Measurements from ENCODE around the gene TBX21.

TBX21 gene

GRCh38 chr17:47791025-47791424 lies 58.0 kb downstream of the TBX21 start:
- DNase-seq (ENCODE audit: low read depth) = no peak
- TF ChIP-seq, protein P1, sequence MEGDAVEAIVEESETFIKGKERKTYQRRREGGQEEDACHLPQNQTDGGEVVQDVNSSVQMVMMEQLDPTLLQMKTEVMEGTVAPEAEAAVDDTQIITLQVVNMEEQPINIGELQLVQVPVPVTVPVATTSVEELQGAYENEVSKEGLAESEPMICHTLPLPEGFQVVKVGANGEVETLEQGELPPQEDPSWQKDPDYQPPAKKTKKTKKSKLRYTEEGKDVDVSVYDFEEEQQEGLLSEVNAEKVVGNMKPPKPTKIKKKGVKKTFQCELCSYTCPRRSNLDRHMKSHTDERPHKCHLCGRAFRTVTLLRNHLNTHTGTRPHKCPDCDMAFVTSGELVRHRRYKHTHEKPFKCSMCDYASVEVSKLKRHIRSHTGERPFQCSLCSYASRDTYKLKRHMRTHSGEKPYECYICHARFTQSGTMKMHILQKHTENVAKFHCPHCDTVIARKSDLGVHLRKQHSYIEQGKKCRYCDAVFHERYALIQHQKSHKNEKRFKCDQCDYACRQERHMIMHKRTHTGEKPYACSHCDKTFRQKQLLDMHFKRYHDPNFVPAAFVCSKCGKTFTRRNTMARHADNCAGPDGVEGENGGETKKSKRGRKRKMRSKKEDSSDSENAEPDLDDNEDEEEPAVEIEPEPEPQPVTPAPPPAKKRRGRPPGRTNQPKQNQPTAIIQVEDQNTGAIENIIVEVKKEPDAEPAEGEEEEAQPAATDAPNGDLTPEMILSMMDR (conservative IDR thresholded peaks at IDR 0.05; ENCODE audit: low read depth, low read length) = no peak
- H3K4me3 ChIP-seq (ENCODE audit: low read depth, low read length) = no peak overlapping the region

DNA sequence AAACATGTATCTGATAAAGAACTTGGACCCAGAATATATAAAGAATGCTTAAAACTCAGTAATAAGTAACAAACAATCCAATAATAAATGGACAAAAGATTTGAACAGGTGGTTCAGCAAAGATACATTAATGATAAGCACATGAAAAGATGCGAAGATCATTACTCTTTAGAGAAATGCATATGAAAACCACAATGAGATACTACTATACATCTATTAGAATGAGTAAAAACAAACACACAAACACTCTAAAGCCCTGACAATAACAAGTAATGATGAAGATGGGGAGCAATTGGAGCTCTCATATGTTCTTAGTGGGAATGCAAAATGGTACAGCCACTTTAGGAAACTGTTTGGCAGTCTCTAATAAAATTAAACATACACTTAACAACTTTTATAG lies 59.4 kb downstream of the TBX21 start:
- no peak for DNase-seq (ENCODE audit: low read depth)
- H3K4me3 ChIP-seq (ENCODE audit: low read depth, low read length) = no peak overlapping the region
- TF ChIP-seq, protein P1 (conservative IDR thresholded peaks at IDR 0.05; ENCODE audit: low read depth, low read length) = no peak

GRCh38 chr17:47792979-47793378 lies 59.9 kb downstream of the TBX21 start:
- no peak overlapping the region for H3K4me3 ChIP-seq (ENCODE audit: low read depth, low read length)
- no peak for DNase-seq (ENCODE audit: low read depth)
- TF ChIP-seq, protein P1 (conservative IDR thresholded peaks at IDR 0.05; ENCODE audit: low read depth, low read length) = no peak
